PC-3 (cell line): ENCODE data around the gene C6orf47. TPM values are rescaled to one million over a fixed set of nuclear protein-coding genes. Genes with fewer than 3 reads are reported as not detected.

ENCODE experiments used
- ATAC-seq: fragments of 200-7000 bp; cut with Tn5 transposase; 2 replicates; pipeline ENCODE4 v1.9.1; 2020; ENCODE audit warnings: mild to moderate bottlenecking, moderate library complexity
- BruUV-seq: library from RNA; stranded (reverse); fragments of 400-500 nt; replicated peaks from 2 replicates; lab custom pipeline; 2021; lab: Mats Ljungman, UMichigan
- CTCF ChIA-PET: fragments of 300-600 bp; sonication (Branson Sonifier 250); formaldehyde crosslinking; loops from one replicate; lab custom pipeline; 2022; ENCODE audit warnings: antibody characterized with exemption; lab: Charles Lee
- POLR2A ChIA-PET: fragments of 300-600 bp; sonication (Branson Sonifier 250); formaldehyde crosslinking; loops from one replicate; lab custom pipeline; 2022; ENCODE audit warnings: antibody characterized with exemption; ENCODE audit not compliant: unreplicated experiment; lab: Charles Lee
- DNase-seq: peaks from one replicate; pipeline ENCODE4 v3.0.0-alpha.2; 2015
- H2AFZ ChIP-seq: fragments of 300-600 bp; sonication (generic); 2 replicates; pipeline ENCODE4 v1.6.0; 2016; ENCODE audit warnings: antibody characterized with exemption, low read length
- H3F3A ChIP-seq: fragments of 300-600 bp; sonication (generic); one replicate; pipeline ENCODE4 v1.6.0; 2017; ENCODE audit warnings: antibody characterized with exemption, low read length, control low read depth, mild to moderate bottlenecking; ENCODE audit not compliant: unreplicated experiment
- H3K27ac ChIP-seq: fragments of 300-600 bp; sonication (generic); 2 replicates; pipeline ENCODE4 v1.5.1; 2016; ENCODE audit warnings: mild to moderate bottlenecking, low read length
- H3K27me3 ChIP-seq: fragments of 300-600 bp; sonication (generic); 2 replicates; pipeline ENCODE4 v1.6.1; 2016; ENCODE audit warnings: low read length, mixed read lengths
- H3K36me3 ChIP-seq: fragments of 300-600 bp; sonication (generic); 2 replicates; pipeline ENCODE4 v1.6.1; 2016; ENCODE audit warnings: low read depth, mixed run types, low read length, mixed read lengths
- H3K4me1 ChIP-seq: fragments of 300-600 bp; sonication (generic); 2 replicates; pipeline ENCODE4 v1.5.1; 2016; ENCODE audit warnings: low read length; ENCODE audit not compliant: insufficient read depth
- H3K4me2 ChIP-seq: fragments of 300-600 bp; sonication (generic); 2 replicates; pipeline ENCODE4 v1.6.0; 2016; ENCODE audit warnings: low read length
- H3K4me3 ChIP-seq: fragments of 300-600 bp; sonication (generic); 2 replicates; pipeline ENCODE4 v1.5.1; 2016; ENCODE audit warnings: mild to moderate bottlenecking, low read length, mixed read lengths
- H3K79me2 ChIP-seq: fragments of 300-600 bp; sonication (generic); 2 replicates; pipeline ENCODE4 v1.6.1; 2017; ENCODE audit warnings: low read length, mixed read lengths
- H3K9ac ChIP-seq: fragments of 300-600 bp; sonication (generic); 2 replicates; pipeline ENCODE4 v1.6.0; 2016; ENCODE audit warnings: mild to moderate bottlenecking, low read length
- H3K9me2 ChIP-seq: fragments of 300-600 bp; sonication (generic); replicated peaks from 2 replicates; pipeline ENCODE4 v1.6.1; 2016; ENCODE audit warnings: mixed run types, low read length, mixed read lengths
- H3K9me3 ChIP-seq: fragments of 300-600 bp; sonication (generic); 2 replicates; pipeline ENCODE4 v1.6.1; 2016; ENCODE audit warnings: low read length, mixed read lengths
- H4K20me1 ChIP-seq: fragments of 300-600 bp; sonication (generic); 2 replicates; pipeline ENCODE4 v1.6.1; 2016; ENCODE audit warnings: low read length, mixed read lengths
- CTCF ChIP-seq: fragments of 300-600 bp; sonication (generic); conservative IDR thresholded peaks from 2 replicates; pipeline ENCODE4 v1.5.1; 2017; ENCODE audit warnings: antibody characterized with exemption, low read depth, mild to moderate bottlenecking, low read length
- EZH2 ChIP-seq: fragments of 300-600 bp; sonication (generic); IDR thresholded peaks from one replicate; pipeline ENCODE4 v1.6.1; 2017; ENCODE audit warnings: antibody characterized with exemption, mild to moderate bottlenecking, low read length; ENCODE audit not compliant: unreplicated experiment
- EZH2phosphoT487 ChIP-seq: fragments of 300-600 bp; sonication (generic); IDR thresholded peaks from 2 replicates; pipeline ENCODE4 v1.6.1; 2018; ENCODE audit warnings: mild to moderate bottlenecking, antibody characterized with exemption, low read length, borderline replicate concordance
- intact Hi-C: fragments of 100-400 bp; cut with micrococcal nuclease; formaldehyde crosslinking; loops from 2 replicates; pipeline ENCODE4 v1.9.0; 2023
- total RNA-seq: library from RNA; depleted of rRNA; stranded (reverse); fragments of >200 nt; gene quantifications from 2 replicates; pipeline ENCODE4 v1.2.3, GENCODE V29; 2014

Gene C6orf47
- total RNA-seq, 1 experiment from 2014 or later: 26.3 TPM

- Histone ChIP-seq H3K4me2 (no peak overlapping the region), H3K36me3 (peaks cover 8% of the 10 kb centered on the region; the same call in 1 of the 2 replicates), H3K27ac (no peak overlapping the region), H3K27me3 (no peaks in the 10 kb centered on the region), H3K9me3 (no peaks in the 10 kb centered on the region), H3K4me3 (no peak overlapping the region), H2AFZ (no peak overlapping the region), H3F3A (no peaks in the 10 kb centered on the region), H3K79me2 (no peaks in the 10 kb centered on the region), H4K20me1 (no peaks in the 10 kb centered on the region), H3K9me2 (no peaks in the 10 kb centered on the region), H3K9ac (no peak overlapping the region), H3K4me1 (0 out of 2 replicates have a peak, but pooled peaks cover 3% of the 10 kb centered on the region)
- ChIA-PET CTCF (interaction anchor here (0.8 kb wide), 1 partner anchor 140 kb away, joined by 3 read pairs; no protein-coding TSS in a partner anchor), POLR2A (interaction anchor here (0.6 to 0.7 kb wide), 2 partner anchors 32 to 1095 kb away, joined by 3 to 7 read pairs; no protein-coding TSS in a partner anchor)
- intact Hi-C loops: no loop called here
- TF ChIP-seq EZH2phosphoT487 (no peak), CTCF (no peak), EZH2 (no peak)
- ATAC-seq: peak; percentile 35
- no TSS peak for BruUV-seq
- DNase-seq: no peak
Measured at GRCh38 chr6:31690231-31691077, 29.9 kb upstream of the C6orf47 start.

GRCh38 chr6:31689249-31690110 is 28.9 kb upstream of the C6orf47 start:
- H3K9me2 ChIP-seq: no peaks in the 10 kb centered on the region
- no peak overlapping the region for H3K4me3 ChIP-seq
- H3F3A ChIP-seq: no peaks in the 10 kb centered on the region
- 0 out of 2 replicates have a peak, but pooled peaks have one; percentile 35 for ATAC-seq
- H3K36me3 ChIP-seq: peaks cover 8% of the 10 kb centered on the region; the same call in 1 of the 2 replicates
- POLR2A ChIA-PET: interaction anchor here (0.6 kb wide), 1 partner anchor 31 kb away, joined by 3 read pairs; no protein-coding TSS in a partner anchor
- no peaks in the 10 kb centered on the region for H3K79me2 ChIP-seq
- no peak overlapping the region for H3K9ac ChIP-seq
- no peaks in the 10 kb centered on the region for H4K20me1 ChIP-seq
- TF ChIP-seq CTCF (peak; percentile 61), EZH2phosphoT487 (no peak)
- H3K27ac ChIP-seq: no peak overlapping the region
- DNase-seq: no peak
- no peaks in the 10 kb centered on the region for H3K27me3 ChIP-seq
- H3K9me3 ChIP-seq: no peaks in the 10 kb centered on the region
- H3K4me1 ChIP-seq: 0 out of 2 replicates have a peak, but pooled peaks cover 3% of the 10 kb centered on the region
- CTCF ChIA-PET: no interaction called here
- H2AFZ ChIP-seq: no peak overlapping the region
- BruUV-seq: no TSS peak
- intact Hi-C loops: loop anchor here (10.0 kb wide), 2 partner anchors 145 to 175 kb away; partner anchors contain the start of gene NEU1
- no peak overlapping the region for H3K4me2 ChIP-seq
